CD1c-positive myeloid dendritic cell (primary cell): Measurements from ENCODE around the gene CLSTN2.

Experiments used
- DNase-seq: peaks from one replicate; pipeline ENCODE4 v3.0.0-alpha.2; 2016; ENCODE audit errors: extremely low spot score

CLSTN2 gene

DNA sequence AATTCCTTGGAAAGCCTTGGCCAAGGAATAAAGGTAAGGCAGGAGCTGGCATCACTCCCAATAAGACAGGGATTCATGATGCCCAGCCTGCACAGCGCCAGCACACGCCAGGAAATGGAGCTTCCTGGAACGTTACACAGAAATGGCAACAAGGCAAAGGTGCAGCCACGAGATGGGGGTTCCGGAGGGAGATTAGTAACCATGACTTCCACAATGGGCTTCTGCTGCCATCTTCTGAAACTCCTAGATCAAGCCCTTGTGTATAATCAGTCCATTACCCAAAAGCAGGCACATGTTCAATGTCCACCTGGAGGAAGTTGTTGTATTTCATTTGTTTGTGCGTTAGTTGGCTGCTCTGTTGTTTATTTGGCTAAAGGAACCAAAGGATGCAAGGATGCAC lies 611.7 kb downstream of the CLSTN2 start:
- DNase-seq: no peak

DNA sequence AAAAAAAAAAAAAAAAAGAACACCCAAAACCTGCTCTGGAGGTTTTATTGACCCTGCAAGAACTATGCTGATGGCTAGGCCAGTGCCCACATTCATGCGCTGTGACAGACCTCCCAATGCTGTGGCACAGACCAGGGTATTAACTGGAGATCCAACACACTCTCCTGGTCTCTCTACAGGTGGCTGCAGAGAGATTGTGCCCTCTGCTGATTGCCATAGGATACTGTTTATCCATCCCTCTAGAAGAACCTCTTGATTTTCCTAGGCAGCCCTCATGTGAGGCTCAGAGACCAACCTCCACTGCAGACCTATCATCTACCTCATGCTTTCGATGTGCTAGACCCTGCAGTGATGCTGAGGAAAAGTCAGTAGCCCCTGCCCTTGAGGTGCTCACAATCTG lies 617.4 kb downstream of the CLSTN2 start:
- DNase-seq: no peak

DNA sequence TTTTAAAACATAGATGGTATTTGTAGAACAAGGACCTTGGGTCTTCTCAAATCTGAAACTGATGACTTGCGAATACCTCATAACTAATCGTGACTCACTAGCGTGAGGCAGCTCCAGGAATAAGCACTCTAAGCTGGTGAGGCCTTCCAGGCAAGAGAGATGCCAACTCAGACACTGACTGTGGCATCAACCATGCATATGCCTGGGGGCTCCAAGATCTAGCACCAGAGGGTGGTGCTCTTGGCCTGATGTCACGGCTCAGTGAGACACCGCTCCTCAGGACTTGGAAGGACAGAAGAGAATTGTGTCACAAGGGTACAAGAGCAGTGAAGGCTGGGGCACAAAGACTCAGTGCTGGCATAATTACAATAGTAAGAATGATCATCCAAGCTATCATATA lies 617.9 kb downstream of the CLSTN2 start:
- DNase-seq: no peak

DNA sequence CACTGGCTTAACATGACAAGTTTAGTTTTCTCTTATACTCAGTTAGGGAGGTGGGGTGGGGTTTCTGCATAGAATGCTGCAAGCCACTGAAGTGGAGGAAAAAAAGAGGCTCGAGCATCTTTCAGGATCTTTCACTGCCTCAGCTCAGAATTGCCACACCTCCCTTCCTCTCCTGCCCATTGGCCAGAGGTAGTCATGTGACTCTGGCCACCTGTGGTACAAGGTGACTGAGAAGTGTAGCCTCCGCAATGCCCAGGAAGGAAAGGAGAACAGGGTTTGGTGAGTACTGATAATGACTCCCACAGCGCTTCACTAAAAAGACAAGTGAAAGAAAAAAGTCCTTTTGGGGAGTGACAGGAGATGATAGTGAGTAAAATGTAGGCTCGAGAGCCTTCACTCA lies 618.6 kb downstream of the CLSTN2 start:
- DNase-seq: no peak

DNA sequence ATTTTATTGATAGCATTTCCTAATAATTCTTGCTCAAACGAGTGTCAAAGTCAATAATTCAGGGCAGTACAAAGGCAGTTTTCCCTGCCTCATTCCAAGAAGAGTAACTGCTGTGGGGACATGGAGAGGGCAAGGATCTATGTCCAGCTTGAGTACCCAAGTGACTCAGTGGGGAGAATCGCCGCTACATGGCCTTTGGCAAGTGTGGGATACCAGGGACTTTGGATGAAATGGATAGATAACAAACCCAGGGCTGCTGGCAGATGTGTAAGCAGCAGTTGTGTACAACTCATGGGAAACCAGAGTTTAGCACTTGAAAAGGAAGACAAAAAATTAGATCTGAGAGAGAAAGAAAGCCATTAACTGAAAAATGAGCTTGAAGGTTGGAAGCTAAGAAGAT lies 620.7 kb downstream of the CLSTN2 start:
- no peak for DNase-seq

DNA sequence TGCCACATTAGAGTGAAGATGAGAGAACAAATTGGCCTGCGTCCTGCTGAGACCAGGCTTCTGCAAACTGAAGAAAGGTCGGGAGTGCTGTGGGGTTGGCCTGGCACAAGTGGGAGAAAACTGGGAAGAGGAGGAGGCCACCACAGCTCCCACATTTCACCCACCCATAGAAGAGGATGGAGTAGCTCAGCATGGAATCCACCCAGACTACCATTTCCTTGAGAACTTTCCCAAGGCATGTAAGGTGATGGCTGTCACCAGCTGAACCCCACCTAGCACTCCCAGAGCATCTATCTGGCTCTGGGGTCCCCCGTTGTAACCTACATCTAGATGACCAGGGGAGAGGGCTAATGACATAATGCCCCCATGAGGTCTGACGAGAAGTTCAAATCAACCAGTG lies 622.5 kb downstream of the CLSTN2 start:
- no peak for DNase-seq

DNA sequence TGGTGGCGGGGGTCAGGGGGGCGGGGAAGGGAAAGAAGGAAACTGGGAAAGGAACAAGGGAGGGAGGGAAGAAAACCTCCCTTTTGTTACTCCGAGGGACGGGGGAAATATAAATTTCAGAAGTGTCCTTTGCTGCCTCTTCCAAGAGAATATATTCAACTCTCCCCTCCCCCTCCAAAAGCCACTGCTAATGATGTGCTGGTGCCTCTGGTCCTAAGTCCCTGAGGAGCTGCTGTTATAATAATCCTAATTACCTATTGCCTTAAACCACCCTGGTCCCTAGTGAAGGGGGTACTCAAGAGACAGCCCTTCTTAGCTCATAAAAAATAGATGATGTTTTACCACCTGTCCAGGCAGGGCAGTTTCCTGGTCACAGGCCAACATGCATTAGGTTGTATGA lies 624.6 kb downstream of the CLSTN2 start:
- no peak for DNase-seq

DNA sequence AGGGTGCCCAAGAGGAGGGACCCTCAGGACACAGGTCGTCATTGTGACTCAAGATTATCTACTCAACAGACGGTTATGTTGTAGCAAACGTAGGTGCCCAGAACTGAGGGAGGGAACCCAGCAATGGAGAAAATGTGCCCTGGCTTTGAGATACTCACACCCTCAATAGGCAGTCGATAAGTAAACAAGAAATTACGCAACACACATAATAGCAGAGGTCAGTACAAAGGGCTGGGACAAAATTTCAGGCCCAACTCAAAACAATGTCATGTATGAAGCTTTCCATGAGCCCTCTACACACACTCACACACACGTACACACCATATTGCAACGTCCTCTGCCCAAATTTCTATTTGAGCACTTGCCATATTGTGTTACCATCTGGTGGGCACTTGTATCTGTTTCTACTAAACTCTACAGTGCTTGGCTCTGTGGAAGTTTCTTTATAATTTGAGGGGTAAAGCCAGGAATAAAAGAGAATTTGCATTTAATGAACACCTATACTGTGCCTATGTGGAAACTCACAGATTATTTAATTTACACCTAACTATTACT lies 628.3 kb downstream of the CLSTN2 start:
- no peak for DNase-seq

DNA sequence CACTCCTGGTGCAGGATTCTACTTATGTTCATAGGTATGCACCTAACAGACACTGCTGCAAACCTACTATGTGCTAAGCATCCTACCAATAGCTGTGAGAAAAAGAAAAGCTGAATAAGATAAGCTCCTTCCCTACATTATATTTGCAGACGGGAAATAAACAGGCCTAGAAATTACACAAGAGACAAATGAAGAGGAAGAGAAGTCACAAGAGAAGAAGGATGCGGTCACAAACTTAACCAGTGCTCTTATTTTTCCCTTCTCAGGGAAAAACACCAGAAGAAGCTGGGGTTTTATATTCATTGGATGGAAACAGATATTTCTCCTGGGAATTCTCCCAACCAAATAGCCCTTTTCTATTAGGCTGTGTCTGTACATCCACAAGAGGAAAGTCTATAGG lies 633.1 kb downstream of the CLSTN2 start:
- no peak for DNase-seq

DNA sequence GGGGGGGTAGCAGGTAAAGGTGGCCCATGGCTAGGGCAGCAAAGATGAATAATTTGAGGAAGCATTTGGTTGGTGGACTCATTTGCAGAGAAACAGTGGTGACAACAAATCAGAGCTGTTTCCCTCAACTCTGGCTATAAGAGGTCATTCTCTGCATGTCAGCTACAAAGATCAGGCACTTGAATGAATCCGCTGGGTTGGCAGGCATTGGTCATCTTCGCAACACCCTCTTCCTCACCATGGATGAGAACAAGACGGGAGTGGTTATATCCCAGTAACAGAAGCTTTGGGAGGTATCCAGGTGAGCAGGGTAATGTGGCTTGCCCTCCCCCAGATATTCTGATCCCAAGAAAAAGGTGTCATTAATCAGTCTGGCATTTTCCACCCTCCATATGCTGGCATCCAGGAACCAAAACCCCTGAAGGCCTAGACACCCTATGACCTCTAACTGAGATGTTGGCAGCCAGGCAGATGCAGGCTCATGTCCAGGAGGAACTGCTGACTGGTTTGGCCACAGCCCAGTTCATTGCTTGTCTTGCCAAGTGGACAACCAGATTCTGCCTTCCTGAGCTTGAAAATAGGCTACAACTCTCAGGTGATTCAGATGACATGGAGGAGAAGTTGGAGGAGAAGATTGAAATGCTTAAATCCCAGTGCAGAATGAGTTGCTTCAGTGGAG lies 634.0 kb downstream of the CLSTN2 start:
- DNase-seq: no peak

DNA sequence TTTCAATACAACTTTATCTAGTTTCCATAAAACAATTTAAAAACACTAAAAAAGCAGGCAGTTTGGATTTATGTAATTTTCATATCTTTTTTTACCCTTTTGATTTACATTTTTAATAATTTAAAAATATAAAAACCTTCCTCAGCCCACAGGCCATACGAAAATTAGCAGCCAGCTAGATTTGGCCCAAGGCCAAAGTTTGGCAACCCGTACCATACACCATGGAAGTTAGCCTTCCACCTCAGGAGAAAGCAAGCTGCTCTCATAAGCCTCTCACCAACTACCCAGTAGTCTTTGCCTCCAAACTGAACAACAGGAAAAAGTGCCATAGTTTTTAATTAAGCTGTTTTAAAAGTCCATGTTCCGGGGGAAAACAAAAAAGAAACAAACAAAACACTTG lies 635.6 kb downstream of the CLSTN2 start:
- DNase-seq: no peak

DNA sequence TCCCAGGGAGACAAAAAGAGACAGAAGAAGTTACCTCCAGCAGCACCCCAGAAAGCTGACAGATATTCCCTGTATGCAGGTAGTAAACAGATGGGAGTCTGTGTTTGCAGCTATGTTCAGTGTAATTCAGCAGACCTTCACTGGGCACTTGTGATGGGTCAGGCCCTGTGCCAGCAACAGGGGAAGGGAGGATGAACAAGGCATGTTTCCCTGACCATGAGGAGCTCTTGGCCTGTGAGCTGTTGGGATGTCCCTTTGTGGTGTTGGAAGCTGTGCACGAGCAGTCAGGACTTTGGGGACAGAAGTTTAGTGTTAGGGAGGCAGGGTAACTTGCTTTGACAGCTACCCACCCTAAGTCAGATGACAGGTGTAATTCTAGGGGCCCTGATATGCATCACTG lies 636.9 kb downstream of the CLSTN2 start:
- no peak for DNase-seq

DNA sequence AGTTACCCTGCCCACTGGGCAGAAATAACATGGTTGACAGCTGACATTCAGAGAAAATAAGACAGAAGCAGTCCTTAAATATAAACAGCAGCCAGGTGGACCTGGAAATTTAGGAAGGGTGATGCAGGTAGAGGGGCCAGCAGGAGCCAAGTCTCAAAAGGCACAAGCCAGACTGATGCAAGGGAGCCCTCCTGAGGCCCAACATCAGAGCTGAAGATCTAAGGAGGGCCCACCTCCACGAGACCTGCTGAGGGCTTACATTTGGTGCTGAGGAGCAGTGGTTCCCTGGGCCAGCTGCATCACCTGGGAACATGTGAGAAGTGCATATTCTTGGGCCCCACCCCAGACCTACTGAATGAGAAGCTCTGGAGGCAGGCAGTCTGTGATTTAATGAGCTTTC lies 637.3 kb downstream of the CLSTN2 start:
- no peak for DNase-seq

DNA sequence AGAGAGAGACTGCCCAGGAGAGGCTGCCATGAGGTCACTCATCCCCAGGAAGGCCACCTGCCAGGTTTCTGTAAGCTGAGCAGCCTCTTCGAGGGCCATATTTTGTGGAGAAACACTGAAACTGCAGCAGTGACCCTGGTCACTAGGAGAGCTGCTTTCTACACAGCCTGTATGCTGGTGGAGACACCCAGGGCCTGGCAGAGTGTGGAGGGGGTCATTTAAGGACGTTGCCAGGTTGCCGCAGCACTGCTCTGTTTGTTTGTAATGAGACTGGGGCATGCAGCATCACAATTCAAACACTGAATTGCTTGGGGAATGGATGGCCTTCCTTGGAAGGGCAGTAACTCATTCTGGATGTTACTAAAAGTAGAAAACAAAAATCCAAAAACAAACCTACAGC lies 638.0 kb downstream of the CLSTN2 start:
- DNase-seq: no peak

DNA sequence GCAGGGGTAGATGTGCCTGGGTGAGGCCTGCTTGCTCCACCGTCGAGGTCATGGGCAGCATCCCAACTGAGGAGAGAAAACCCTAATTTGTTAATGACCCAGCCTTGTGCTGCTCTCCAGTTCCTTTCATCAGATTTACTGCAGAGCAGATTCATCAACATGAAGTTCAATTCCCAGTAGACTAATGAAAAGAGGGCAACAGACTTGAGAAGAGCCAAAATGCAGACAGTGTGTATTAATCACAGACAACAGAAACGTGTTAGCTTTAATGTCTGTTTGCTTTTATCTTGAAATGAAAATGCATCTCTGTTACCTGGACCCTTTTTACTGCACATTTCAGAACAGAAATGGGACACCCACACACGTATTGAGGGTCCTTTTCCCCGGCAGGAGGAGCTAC lies 639.4 kb downstream of the CLSTN2 start:
- DNase-seq: no peak

DNA sequence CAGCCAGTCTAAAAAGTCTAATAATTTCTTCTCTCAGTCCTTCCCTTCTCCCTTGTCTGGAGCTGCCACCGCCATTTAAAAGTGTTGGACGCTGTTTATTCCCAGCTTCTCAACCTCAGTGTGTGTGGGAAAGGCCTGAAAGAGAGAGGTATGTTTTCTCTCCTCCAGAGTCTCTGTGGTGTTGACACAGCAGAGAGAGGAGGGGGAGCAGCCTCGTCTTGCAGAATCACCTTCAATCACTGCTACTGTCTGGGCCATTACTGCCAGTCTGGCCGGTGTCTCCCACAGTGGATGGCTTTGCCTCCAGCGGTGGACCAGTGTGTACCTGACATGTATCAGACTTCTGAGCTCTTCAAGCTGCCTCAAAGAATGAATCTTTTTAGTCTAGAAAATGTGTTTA lies 641.5 kb downstream of the CLSTN2 start:
- no peak for DNase-seq

DNA sequence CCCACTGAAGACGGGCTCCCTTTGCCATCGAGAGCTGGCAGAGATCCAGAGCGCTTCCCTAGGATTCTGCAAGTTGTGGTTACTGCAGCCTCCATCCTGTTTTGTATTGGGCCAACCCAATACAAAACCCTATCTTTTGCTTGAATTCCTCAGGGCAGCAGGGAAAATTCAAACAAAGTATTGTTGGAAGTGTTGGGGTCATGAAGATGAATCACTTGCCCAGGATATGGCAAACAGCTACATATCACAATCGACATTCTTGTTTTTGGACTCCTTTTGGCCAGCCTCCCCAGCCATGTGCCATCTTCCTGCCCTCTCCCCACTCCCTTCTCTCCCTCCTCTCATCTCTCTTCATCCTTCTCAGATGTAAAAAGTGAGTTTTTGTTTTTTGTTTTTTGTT lies 642.9 kb downstream of the CLSTN2 start:
- no peak for DNase-seq

DNA sequence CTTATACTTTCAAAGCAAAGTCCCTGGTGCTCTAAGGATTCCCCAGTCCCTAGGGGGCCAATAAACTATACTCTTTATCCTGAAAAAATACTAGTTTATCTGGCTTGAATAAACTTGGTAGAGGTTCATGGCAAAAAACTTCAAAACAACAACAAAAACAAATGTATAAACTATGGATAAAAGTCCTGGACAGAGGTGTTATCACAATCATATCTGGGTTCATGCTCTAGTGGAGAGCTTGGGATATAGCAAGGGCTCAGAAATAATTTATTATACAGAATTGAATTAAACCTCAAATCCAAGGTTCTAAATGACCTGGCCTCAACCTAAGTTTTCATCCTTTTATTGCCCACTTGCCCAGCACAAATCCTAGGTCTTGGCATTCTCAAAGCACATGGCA lies 644.3 kb downstream of the CLSTN2 start:
- no peak for DNase-seq

DNA sequence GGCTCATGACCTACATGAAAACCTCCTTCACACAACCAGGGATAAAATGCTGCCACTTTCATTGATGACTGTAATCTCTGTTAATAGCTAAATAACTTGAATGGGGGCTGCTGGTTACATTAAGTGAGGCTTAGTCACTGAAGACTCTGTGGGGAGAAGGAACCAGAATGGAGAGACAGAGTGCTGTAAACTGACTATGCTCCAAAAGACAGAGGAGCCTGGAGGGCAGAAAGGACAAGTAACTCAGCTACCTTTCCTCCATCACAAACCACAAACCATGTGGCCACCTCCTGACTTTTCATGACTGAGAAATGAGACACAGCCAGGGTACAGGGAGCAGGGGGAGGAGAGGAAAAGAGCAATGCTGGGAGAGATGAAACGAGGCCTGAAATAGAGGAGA lies 645.8 kb downstream of the CLSTN2 start:
- DNase-seq: no peak

DNA sequence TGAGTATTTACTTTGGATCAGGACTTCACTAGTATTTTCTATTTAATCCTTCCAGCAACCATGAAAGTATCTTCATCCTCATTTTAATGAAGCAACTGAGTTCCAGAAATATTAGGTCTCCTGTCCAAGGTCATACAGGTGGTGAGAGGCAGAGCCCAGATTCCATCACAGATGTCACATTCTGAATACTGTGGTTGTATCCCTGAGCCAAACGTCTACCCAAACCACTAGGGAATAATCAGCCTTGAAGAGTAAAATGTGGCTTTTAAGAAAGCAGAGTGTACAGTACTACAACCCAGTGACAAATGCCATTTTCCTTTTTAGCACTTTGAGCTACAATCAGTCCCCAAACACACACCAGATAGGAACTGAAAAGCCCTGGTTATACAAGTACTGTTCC lies 649.6 kb downstream of the CLSTN2 start:
- no peak for DNase-seq

DNA sequence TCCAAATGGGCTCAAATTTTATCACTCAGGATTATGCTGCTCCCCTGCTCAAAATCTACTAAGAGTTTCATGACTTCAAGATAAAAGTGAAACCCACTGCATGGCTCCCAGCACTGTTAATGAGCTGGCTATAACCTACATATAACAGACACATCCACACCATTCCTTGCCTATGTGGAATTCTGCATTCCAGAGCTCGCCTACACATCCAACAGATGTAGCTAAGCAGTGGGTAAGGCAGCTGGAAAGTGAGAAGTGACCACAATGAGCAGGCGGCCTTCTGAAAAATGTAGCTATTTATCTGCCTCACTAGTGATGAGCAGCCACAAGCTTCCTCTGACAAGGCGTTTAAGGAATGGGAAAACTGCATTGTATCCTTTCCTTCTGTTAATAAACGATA lies 650.8 kb downstream of the CLSTN2 start:
- DNase-seq: no peak

DNA sequence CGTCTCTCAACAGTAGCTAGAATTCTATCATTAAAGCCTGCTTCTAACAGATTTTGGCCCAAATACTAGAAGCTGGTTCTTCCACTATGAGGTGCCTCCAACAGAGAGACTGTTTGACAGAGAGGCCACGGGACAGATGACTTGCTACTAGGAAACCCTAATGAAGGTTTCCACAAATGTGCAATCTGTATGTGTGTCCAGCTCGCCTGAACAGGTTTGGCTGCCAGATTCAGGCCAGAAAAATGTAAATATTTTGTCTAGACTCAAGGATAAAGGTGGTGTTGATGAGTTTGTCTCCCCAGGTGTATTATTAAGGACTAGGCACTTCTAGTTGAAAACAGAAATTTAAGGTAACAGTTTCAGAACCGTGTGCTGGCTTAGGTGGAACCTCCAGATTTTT lies 651.3 kb downstream of the CLSTN2 start:
- DNase-seq: no peak

DNA sequence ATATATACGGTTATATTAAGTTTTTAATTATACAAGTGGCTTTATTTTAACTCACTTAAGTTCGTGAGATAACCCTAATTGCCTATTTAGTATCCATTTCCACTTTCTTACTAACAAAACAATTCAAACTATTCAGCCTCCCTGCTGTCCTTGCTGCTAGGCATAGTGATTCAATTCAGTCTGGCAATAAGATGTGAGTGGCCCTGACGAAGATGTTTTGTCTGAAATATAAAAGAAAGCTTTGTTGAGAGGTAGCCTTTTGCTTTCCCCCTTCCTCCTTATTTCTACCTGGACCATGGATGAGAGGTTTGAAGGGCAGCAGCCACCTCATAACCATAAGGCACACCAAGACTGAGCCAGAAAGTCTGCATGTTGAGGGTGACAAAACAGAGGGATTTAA lies 653.6 kb downstream of the CLSTN2 start:
- no peak for DNase-seq

DNA sequence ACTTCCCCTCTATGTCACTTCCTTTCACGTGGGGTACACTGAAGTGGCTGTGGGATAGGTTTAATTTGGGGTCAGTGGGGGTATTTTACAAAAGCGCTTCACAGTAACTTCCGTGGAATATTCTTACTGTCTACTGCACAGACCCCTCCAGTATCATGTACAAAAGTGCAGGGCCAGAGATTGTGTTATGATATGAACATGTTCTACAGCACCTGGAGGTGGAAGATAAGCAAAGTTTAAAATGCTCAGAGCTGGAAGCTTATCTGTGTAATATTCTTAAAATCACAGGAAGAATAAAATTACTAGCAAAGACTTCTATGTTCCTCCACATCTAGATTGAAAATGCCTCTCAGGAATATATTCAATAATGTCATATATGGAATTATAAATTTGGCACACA lies 658.8 kb downstream of the CLSTN2 start:
- DNase-seq: no peak
